GM10248 (cell line): ENCODE data around the gene GDF15.

ENCODE experiments used
- CTCF ChIA-PET: fragments of 300-600 bp; sonication (Branson Sonifier 250); formaldehyde crosslinking; extraction: SDS; loops from one replicate; lab custom pipeline; 2021; ENCODE audit warnings: antibody characterized with exemption; lab: Yijun Ruan, JAX
- POLR2A ChIA-PET: fragments of 350-650 bp; sonication (Branson Sonifier 250); formaldehyde crosslinking; extraction: SDS; loops from one replicate; lab custom pipeline; 2020; ENCODE audit warnings: antibody characterized with exemption; lab: Yijun Ruan, JAX
- DNase-seq: peaks from one replicate; pipeline ENCODE4 v3.0.0; 2012; ENCODE audit errors: extremely low spot score
- CTCF ChIP-seq: IDR thresholded peaks from 2 replicates; pipeline ENCODE4 v1.5.1; 2012; ENCODE audit warnings: mild to moderate bottlenecking, low read depth; ENCODE audit errors: extremely low read depth, missing control alignments, control extremely low read depth

Gene GDF15

GRCh38 chr19:18388960-18389725 is 3.2 kb downstream of the GDF15 start:
- no peak for DNase-seq
- POLR2A ChIA-PET = interaction anchor here (1.7 to 2.2 kb wide), 2 partner anchors 13 to 108 kb away, joined by 4 to 14 read pairs; partner anchors contain the start of gene JUND
- CTCF ChIA-PET = interaction anchor here (0.8 to 23.3 kb wide), 25 partner anchors 9 to 457 kb away, joined by 3 to 380 read pairs (median 7); partner anchors contain the start of genes JUND, LRRC25, LSM4 and RAB3A
- no peak for TF ChIP-seq CTCF

GRCh38 chr19:18389726-18390064 is 3.7 kb downstream of the GDF15 start:
- DNase-seq = no peak
- ChIA-PET POLR2A (interaction anchor here (2.2 kb wide), 1 partner anchor 108 kb away, joined by 14 read pairs; the partner anchor contains the start of gene JUND), CTCF (interaction anchor here (1.1 to 23.3 kb wide), 17 partner anchors 9 to 458 kb away, joined by 3 to 380 read pairs (median 13); partner anchors contain the start of genes JUND, LRRC25, LSM4 and RAB3A)
- no peak for TF ChIP-seq CTCF

- no peak for DNase-seq
- CTCF ChIA-PET = interaction anchor here (0.7 to 23.3 kb wide), 13 partner anchors 8 to 186 kb away, joined by 3 to 380 read pairs (median 15); partner anchors contain the start of genes JUND, LRRC25, RAB3A and SSBP4
- no peak for TF ChIP-seq CTCF
- POLR2A ChIA-PET = interaction anchor here (2.6 kb wide), 1 partner anchor 109 kb away, joined by 14 read pairs; the partner anchor contains the start of gene JUND
Measured at GRCh38 chr19:18390065-18390907, 4.3 kb downstream of the GDF15 start.

DNA sequence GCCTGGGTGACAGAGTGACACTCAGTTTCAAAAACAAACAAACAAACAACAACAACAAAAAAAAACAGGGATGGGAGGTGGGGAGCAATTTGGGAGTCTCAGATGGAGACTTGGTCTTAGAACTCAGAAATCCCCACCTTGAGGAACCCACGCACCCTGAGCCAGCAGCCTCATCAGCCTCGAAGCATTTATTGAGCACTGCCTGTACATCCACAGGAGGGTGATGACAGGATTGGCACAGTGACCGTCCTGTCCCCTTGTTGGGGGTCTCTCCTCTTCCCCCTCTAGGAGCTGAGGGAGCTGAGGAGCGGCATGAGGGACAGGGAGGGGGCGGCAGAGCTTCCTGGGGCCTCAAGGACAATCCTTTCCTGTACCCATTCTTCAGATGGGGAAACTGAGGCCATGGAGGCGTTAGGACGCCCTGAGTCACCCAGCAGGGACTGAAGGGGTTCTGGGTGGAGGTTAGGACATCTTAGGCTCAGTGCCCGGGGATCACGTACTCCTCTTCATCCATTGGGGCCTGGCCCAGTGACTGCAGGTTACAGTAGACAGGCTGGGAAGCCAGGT is 5.6 kb downstream of the GDF15 start:
- no peak for TF ChIP-seq CTCF
- POLR2A ChIA-PET = interaction anchor here (2.6 kb wide), 1 partner anchor 111 kb away, joined by 14 read pairs; the partner anchor contains the start of gene JUND
- CTCF ChIA-PET = interaction anchor here (1.0 to 23.3 kb wide), 4 partner anchors 10 to 63 kb away, joined by 3 to 380 read pairs (median 92); partner anchors contain the start of genes LRRC25 and SSBP4
- no peak for DNase-seq

GRCh38 chr19:18392417-18392816 is 6.5 kb downstream of the GDF15 start:
- POLR2A ChIA-PET = interaction anchor here (0.7 to 2.6 kb wide), 2 partner anchors 99 to 112 kb away, joined by 3 to 14 read pairs; partner anchors contain the start of gene JUND
- CTCF ChIA-PET = interaction anchor here (1.0 to 23.3 kb wide), 5 partner anchors 9 to 140 kb away, joined by 3 to 380 read pairs (median 4); partner anchors contain the start of genes LRRC25 and SSBP4
- no peak for TF ChIP-seq CTCF
- no peak for DNase-seq
